ENCODE data around the gene SCGB1D4.

- TF ChIP-seq POLR2A (IDR thresholded peaks at IDR 0.05) (no peak), EP300 (IDR thresholded peaks at IDR 0.05) (no peak)
- TF ChIP-seq, protein P1, sequence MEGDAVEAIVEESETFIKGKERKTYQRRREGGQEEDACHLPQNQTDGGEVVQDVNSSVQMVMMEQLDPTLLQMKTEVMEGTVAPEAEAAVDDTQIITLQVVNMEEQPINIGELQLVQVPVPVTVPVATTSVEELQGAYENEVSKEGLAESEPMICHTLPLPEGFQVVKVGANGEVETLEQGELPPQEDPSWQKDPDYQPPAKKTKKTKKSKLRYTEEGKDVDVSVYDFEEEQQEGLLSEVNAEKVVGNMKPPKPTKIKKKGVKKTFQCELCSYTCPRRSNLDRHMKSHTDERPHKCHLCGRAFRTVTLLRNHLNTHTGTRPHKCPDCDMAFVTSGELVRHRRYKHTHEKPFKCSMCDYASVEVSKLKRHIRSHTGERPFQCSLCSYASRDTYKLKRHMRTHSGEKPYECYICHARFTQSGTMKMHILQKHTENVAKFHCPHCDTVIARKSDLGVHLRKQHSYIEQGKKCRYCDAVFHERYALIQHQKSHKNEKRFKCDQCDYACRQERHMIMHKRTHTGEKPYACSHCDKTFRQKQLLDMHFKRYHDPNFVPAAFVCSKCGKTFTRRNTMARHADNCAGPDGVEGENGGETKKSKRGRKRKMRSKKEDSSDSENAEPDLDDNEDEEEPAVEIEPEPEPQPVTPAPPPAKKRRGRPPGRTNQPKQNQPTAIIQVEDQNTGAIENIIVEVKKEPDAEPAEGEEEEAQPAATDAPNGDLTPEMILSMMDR (IDR thresholded peaks at IDR 0.05), result no peak
Measured at GRCh38 chr11:62307950-62308349, 9.1 kb upstream of the SCGB1D4 start.
